Measurements from ENCODE around the gene RGMA. TPM values are rescaled to one million over a fixed set of nuclear protein-coding genes. Genes with fewer than 3 reads are reported as not detected.

RGMA gene
- total and polyA plus RNA-seq, 2 donors from 2014 or later: 4.4 to 4.7 TPM

DNA sequence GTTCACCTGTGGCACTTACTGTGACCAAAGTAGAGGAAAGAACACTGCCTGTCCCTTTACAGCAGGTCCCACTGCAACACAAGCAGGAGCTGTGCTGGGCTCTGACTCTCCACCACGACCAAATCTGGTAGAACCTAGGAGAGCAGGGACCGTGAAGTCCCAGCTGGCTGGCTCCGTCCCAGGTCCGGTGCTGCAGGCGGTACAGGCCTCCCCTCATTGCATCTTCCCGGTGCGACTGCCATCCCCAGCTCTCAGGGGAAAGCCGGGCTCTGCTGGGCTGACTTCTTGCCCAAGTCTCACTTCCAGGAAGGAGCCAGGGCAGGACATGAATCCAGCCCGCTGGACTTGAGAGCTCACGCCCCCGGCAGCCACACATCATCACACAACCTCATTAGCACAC lies 33.8 kb downstream of the RGMA start:
- DNase-seq: peak in 1 of 5 donors; percentile 38

DNA sequence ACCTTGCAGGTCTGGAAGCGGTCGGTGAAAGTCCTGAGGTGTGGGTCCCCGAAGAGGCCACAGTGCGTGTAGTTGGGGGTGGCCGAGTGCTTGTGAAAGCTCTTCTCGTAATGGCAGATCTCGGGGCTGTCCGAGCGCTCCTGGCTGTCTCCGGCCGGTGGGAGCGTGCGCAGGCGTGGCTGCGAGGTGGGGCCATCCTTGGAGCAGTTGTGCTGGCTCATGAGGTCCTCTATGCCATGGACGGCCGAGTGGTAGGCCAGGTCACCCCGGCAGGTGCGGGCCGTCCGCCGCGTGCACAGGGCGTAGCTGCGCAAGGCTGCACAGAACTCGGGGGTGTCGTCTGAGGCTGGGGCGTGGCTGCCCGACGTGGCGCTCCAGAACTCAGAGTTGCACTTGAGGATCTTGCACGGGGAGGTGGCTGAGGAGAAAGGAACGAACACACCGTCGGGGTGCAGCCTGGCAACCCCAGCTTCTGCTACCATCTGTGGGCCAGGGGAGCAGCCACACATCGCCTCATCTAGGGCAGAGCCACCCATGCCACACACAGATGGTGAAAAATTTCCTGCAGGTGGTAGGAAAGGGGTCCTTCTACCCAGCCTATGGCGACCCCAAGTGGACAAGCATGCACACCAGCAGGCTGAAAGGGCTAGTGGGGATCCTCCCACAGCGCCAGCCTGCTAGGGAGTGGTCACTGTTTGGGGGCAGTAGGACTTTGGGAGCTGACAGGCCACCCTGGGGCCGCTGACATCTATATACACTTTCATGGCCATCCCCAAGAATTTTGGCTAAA lies 36.7 kb downstream of the RGMA start:
- Histone ChIP-seq H3K27ac (ENCODE audit: low read depth in 2 of 2, low read length in 2 of 2) (no peak overlapping the region), H3K27me3 (ENCODE audit: control insufficient read depth, insufficient read depth, low read length) (no peaks in the 10 kb centered on the region), H3K9me3 (ENCODE audit: control insufficient read depth in 2 of 3, insufficient read depth in 1 of 3, low read length in 3 of 3) (no peaks in the 10 kb centered on the region), H3K4me3 (ENCODE audit: low read length in 3 of 3) (no peak overlapping the region), H3K9ac (ENCODE audit: low read length in 3 of 3) (no peak overlapping the region), H3K4me1 (ENCODE audit: control insufficient read depth in 2 of 3, insufficient read depth in 2 of 3, low read depth in 1 of 3, low read length in 3 of 3) (no peaks in the 10 kb centered on the region), H3K36me3 (ENCODE audit: control insufficient read depth in 2 of 3, insufficient read depth in 3 of 3, low read length in 3 of 3) (no peaks in the 10 kb centered on the region)
- DNase-seq (no peak), FAIRE-seq (no peak)
- TF ChIP-seq, protein P1, sequence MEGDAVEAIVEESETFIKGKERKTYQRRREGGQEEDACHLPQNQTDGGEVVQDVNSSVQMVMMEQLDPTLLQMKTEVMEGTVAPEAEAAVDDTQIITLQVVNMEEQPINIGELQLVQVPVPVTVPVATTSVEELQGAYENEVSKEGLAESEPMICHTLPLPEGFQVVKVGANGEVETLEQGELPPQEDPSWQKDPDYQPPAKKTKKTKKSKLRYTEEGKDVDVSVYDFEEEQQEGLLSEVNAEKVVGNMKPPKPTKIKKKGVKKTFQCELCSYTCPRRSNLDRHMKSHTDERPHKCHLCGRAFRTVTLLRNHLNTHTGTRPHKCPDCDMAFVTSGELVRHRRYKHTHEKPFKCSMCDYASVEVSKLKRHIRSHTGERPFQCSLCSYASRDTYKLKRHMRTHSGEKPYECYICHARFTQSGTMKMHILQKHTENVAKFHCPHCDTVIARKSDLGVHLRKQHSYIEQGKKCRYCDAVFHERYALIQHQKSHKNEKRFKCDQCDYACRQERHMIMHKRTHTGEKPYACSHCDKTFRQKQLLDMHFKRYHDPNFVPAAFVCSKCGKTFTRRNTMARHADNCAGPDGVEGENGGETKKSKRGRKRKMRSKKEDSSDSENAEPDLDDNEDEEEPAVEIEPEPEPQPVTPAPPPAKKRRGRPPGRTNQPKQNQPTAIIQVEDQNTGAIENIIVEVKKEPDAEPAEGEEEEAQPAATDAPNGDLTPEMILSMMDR (IDR thresholded peaks at IDR 0.05; ENCODE audit: borderline replicate concordance, extremely low read depth, insufficient read depth): no peak
- intact Hi-C loops (cut with DNase I): no loop called here

More for the DNA sequence above, 33.8 kb downstream of the RGMA start:
- Histone ChIP-seq H3K9ac (ENCODE audit: low read length in 3 of 3) (no peak overlapping the region), H3K36me3 (ENCODE audit: control insufficient read depth in 2 of 3, insufficient read depth in 3 of 3, low read length in 3 of 3) (no peaks in the 10 kb centered on the region), H3K27me3 (ENCODE audit: control insufficient read depth, insufficient read depth, low read length) (no peaks in the 10 kb centered on the region), H3K9me3 (ENCODE audit: control insufficient read depth in 2 of 3, insufficient read depth in 1 of 3, low read length in 3 of 3) (no peaks in the 10 kb centered on the region), H3K4me3 (ENCODE audit: low read length in 3 of 3) (no peak overlapping the region), H3K27ac (ENCODE audit: low read depth in 2 of 2, low read length in 2 of 2) (no peak overlapping the region), H3K4me1 (ENCODE audit: control insufficient read depth in 2 of 3, insufficient read depth in 2 of 3, low read depth in 1 of 3, low read length in 3 of 3) (no peaks in the 10 kb centered on the region)
- intact Hi-C loops (cut with DNase I): no loop called here
- TF ChIP-seq, protein P1 (IDR thresholded peaks at IDR 0.05; ENCODE audit: borderline replicate concordance, extremely low read depth, insufficient read depth): no peak
- FAIRE-seq: no peak

- Histone ChIP-seq H3K9me3 (ENCODE audit: control insufficient read depth in 2 of 3, insufficient read depth in 1 of 3, low read length in 3 of 3) (peaks cover 0 to 2% (median 0%) of the 10 kb centered on the region in 3 donors), H3K4me1 (ENCODE audit: control insufficient read depth in 2 of 3, insufficient read depth in 2 of 3, low read depth in 1 of 3, low read length in 3 of 3) (no peaks in the 10 kb centered on the region), H3K9ac (ENCODE audit: low read length in 3 of 3) (no peak overlapping the region), H3K27ac (ENCODE audit: low read depth in 2 of 2, low read length in 2 of 2) (no peak overlapping the region), H3K27me3 (ENCODE audit: control insufficient read depth, insufficient read depth, low read length) (no peaks in the 10 kb centered on the region), H3K36me3 (ENCODE audit: control insufficient read depth in 2 of 3, insufficient read depth in 3 of 3, low read length in 3 of 3) (peaks cover 0 to under 1% (median 0%) of the 10 kb centered on the region in 3 donors), H3K4me3 (ENCODE audit: low read length in 3 of 3) (no peak overlapping the region)
- FAIRE-seq (no peak), DNase-seq (peak in 1 of 5 donors; percentile 49)
- TF ChIP-seq, protein P1 (IDR thresholded peaks at IDR 0.05; ENCODE audit: borderline replicate concordance, extremely low read depth, insufficient read depth): no peak
- intact Hi-C loops (cut with DNase I): no loop called here
Measured at GRCh38 chr15:93051236-93052089, 37.5 kb downstream of the RGMA start.
